Stimulated activated CD8-positive, alpha-beta memory T cell treated with anti-CD3 and anti-CD28 coated beads, Interleukin-15, amount 100 ng/mL, for 4 hours (primary cell): ENCODE data around the gene DIP2A.
"Not testable (repeated sequence)": the region's sequence is repeated elsewhere in the genome, so short reads cannot be mapped to it uniquely, and the experiment has no call there.

ENCODE experiments used
- DNase-seq, 2 donors: peaks; one replicate each; pipeline ENCODE4 v3.0.0-alpha.2; 2020; ENCODE audit warnings: low read depth in 2 of 2

The DIP2A gene

GRCh38 chr21:46426313-46427046 is 32.2 kb upstream of the DIP2A start:
- no peak for DNase-seq

DNA sequence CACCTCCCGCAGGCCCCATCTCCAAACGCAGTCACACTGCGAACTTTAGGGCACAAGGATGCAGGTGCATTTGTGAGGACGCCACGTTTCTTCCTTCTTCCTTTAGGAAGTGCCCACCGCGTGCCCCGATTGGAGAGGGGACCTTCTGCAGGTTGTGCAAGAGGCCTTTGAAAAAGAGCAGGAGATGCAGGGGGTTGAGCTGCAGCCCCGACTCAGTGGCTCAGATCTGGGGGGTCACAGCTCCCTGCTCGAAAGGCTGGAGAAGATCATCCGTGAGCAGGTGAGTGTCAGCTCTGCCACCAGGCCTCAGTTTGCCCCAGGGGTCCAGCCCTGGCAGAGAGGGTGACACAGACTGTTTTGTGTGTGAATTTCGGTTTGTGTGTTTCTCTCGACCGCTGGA is 31.2 kb upstream of the DIP2A start:
- DNase-seq = no peak

DNA sequence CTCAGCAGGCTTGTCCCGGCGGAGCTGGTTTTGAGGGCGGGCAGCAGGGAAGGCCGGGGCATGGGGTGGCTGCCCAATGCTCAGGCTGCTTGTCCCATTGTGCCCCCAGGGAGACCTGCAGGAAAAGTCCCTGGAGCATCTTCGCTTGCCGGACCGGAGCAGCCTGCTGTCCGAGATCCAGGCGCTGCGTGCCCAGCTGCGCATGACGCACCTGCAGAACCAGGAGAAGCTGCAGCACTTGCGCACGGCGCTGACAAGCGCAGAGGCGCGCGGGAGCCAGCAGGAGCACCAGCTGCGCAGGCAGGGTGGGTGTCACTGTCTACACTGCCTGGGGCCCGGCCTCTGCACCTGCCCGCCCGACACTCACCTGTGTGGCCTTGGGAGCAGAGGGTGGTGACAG is 30.4 kb upstream of the DIP2A start:
- no peak for DNase-seq

GRCh38 chr21:46428987-46429710 is 29.5 kb upstream of the DIP2A start:
- no peak for DNase-seq

DNA sequence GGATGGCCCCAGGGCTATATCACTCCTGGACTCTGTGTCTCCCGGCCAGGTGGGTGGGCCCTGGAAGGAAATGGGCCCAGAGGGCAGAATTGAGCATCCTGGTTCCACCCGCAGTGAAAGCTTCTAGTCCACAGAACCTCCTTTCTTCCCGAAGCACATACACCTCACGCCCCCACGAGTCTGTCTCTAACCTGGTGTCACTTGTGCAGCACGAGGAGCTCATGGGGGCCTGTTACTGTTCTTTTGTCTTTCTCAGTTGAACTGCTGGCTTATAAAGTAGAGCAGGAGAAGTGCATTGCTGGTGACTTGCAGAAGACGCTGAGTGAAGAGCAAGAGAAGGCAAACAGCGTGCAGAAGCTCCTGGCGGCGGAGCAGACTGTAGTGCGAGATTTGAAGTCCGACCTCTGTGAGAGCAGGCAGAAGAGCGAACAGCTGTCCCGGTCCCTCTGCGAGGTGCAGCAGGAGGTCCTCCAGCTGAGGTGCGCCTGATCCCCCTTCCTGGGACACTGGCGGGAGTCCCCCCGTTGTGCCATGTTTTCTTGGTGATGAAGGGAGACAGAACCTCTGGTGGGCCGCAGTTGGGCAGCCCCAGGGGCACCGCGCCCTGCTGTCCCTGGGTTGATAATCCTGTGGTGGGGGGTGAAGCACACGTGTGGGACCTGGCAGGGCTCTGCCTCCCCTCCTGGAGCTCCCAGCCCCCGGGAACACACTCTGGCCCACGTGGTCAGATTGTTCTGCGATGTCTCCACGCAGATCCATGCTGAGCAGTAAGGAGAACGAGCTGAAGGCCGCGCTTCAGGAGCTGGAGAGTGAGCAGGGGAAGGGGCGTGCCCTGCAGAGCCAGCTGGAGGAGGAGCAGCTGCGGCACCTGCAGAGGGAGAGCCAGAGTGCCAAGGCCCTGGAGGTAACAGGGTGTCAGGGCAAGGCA is 28.7 kb upstream of the DIP2A start:
- no peak for DNase-seq

DNA sequence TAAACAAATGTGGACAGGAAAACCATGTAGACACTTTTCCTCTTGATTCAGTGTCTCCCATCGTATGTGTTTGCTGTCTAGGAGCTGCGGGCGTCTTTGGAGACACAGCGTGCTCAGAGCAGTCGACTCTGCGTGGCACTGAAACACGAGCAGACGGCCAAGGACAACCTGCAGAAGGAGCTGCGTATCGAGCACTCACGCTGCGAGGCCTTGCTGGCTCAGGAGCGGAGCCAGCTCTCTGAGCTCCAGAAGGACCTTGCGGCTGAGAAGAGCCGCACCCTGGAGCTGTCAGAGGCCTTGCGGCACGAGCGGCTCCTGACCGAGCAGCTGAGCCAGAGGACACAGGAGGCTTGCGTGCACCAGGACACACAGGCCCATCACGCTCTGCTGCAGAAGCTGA is 27.2 kb upstream of the DIP2A start:
- DNase-seq = no peak

- no peak for DNase-seq
These were observed 26.7 kb upstream of the DIP2A start for GRCh38 chr21:46431884-46432488.

- not testable (repeated sequence) for DNase-seq
These were observed 25.6 kb upstream of the DIP2A start for GRCh38 chr21:46433116-46433515.

DNA sequence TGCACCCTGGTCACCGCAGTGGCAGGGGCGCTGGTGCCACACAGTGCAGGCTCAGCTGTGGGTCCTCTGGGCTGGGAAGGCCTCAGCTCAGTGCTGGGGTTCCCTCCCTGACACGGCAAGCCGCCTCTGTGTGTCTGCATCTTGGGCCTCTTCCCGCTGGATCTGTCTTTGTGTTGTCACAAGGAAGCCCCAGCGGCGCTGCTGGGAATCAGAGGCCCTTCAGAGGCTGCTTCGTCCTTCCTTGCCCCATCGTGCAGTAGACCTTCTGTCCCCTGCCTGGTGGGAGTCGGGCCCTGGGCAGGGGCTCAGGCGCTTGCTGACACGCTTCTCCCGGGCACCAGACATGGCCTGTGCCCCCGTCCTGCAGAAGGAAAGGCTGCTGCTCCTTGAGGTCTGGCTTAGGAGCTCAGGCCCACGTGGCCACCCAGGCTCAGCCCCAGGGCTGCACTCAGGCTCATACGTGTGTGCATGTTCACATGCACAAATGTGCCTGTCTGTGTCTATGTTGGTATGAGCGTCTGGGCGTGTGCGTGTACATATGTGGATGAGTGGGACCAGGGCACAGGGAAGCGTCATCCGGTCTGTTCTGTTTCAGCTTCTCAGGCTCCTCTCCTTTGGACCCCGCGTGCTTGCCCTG is 24.3 kb upstream of the DIP2A start:
- DNase-seq = no peak

- no peak for DNase-seq
These were observed 22.9 kb upstream of the DIP2A start for GRCh38 chr21:46435786-46436227.

- no peak for DNase-seq
These were observed 22.1 kb upstream of the DIP2A start for GRCh38 chr21:46436621-46437020.

- no peak for DNase-seq
These were observed 21.6 kb upstream of the DIP2A start for GRCh38 chr21:46437096-46437498.

DNA sequence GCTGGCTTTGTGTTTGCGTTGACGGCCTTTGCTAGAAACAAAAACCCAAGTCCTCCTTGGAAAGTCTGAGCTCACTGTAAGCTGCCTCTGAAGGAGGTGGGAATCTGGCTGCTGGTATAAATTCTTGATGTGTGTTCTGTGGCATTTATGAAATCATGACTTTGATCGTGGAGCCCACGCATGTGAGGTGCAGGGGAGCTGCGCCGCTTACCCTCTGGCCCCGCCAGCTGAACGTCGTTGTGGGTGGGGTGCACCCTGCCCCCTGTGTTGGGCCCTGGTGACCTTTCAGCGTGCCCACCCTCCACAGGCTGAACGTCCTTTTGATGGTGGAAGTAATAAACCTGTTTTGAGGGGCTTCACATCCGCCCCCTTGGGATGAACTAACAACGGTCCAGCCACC is 21.2 kb upstream of the DIP2A start:
- no peak for DNase-seq

DNA sequence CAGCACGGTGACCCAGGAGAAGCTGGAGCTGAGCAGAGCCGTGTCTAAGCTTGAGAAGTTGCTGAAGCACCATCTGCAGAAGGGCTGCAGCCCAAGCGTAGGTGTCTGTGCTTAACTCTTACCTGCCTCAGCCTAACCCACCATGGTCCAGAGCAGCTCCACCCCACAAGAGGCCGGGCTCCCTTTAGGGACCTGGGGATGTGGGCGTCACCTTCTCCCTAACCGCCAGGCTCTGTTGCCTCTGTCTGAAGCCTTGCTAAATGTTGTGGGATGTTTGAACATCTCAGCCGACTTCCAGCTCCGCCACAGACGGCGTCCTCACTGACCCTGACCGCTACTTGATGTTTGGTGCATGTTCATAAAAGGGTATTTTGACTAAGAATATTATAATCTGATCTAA is 20.4 kb upstream of the DIP2A start:
- DNase-seq = no peak

DNA sequence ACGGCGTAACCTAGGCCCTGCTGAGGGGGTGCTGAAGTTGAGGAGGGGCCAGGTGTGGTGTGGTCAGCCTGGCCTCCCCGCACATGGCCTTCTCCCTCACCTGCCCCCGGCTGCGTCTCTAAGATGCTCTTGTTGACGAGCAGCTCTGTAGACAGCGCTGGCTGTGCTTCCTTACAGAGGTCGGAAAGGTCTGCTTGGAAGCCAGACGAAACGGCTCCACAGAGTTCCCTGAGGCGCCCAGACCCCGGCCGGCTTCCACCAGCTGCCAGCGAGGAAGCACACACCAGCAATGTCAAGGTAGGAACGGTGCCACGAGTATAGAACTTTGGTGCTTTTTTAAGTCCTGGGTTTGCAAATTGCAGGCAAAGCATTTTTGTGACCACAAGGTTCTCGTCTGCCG is 18.8 kb upstream of the DIP2A start:
- no peak for DNase-seq

- no peak for DNase-seq
These were observed 17.4 kb upstream of the DIP2A start for GRCh38 chr21:46441331-46441730.

GRCh38 chr21:46441961-46442498 is 16.7 kb upstream of the DIP2A start:
- DNase-seq = no peak

DNA sequence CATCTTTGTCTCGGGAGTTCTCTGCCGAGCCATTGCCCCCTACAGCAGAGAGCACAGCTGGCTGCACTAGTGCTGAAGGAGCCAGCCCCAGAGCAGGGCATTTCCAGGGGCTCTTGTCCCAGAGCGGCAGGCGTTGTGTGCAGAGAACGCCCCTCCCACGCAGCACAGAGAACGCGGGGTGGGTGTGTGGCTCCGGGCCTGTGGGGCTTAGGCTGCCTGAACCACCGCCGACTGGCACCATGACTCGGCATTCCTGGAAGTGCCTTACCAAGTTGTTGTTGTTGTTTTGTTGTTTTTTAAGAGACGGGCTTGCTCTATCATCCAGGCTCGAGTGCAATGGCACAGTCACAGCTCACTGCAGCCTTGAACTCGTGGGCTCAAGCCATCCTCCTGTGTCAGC is 15.8 kb upstream of the DIP2A start:
- no peak for DNase-seq

- DNase-seq = no peak
These were observed 14.8 kb upstream of the DIP2A start for GRCh38 chr21:46443910-46444309.

DNA sequence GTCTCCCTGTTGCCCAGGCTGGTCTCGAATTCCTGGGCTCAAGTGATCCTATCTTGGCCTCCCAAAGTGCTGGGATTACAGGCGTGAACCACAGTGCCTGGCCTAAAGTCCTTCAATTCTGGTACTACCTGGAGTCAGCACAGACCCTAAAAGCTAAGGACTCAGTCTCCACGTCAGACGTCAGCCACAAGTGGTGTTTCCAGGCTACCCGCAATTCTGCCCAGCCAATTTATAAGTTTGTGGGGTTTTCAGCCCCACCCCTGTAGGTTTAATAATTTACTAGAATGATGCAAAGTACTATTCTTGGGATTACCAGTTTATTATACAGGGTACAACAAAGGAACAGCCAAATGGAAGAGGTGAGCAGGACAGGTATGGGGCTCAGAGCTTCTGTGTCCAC is 10.6 kb upstream of the DIP2A start:
- DNase-seq = no peak

GRCh38 chr21:46448855-46449254 is 9.8 kb upstream of the DIP2A start:
- not testable (repeated sequence) for DNase-seq
